Thyroid gland (tissue), 4 donors: ENCODE data around the gene CCDC197. TPM values are rescaled to one million over a fixed set of nuclear protein-coding genes. Genes with fewer than 3 reads are reported as not detected.

ENCODE experiments used
- DNase-seq, 2 donors: peaks; one replicate each; pipeline ENCODE4 v3.0.0-alpha.2; 2019
- H3K27ac ChIP-seq, 3 donors: fragments of 200-600 bp; sonication (generic); 1 replicate in 2 of 3; 2 replicates in 1 of 3; pipeline ENCODE4 v1.5.1; 2016 to 2019; ENCODE audit warnings: mild to moderate bottlenecking in 1 of 3, moderate library complexity in 1 of 3
- H3K27me3 ChIP-seq: fragments of 200-600 bp; sonication (generic); one replicate; pipeline ENCODE4 v1.5.1; 2019
- H3K36me3 ChIP-seq, 2 donors: fragments of 200-600 bp; sonication (generic); one replicate each; pipeline ENCODE4 v1.5.1; 2016 to 2019
- H3K4me1 ChIP-seq, 2 donors: fragments of 200-600 bp; sonication (generic); one replicate each; pipeline ENCODE4 v1.5.1; 2017 to 2019
- H3K4me3 ChIP-seq, 3 donors: fragments of 200-600 bp; sonication (generic); replicated peaks in 1 of 3; 1 replicate in 2 of 3; 2 replicates in 1 of 3; pipeline ENCODE4 v1.5.1; 2016; ENCODE audit warnings: mild to moderate bottlenecking in 1 of 3
- H3K9me3 ChIP-seq: fragments of 200-600 bp; sonication (generic); one replicate; pipeline ENCODE4 v1.5.1; 2017
- POLR2A ChIP-seq, 2 donors: fragments of 450-650 bp; IDR thresholded peaks; one replicate each; pipeline ENCODE4 v1.6.1; 2017; ENCODE audit warnings: antibody characterized with exemption in 2 of 2, mild to moderate bottlenecking in 2 of 2, moderate library complexity in 1 of 2
- WGBS, 2 donors: methylation state at CpG; one replicate each; pipeline ENCODE4 v1.1.5; 2017; 5-methylcytosine and 5-hydroxymethylcytosine counted together
- intact Hi-C: fragments of 100-400 bp; cut with DNase I; formaldehyde crosslinking; loops from one replicate; pipeline ENCODE4 v1.15.1; 2023
- total RNA-seq, 4 donors: library from RNA; depleted of rRNA; stranded (reverse); fragments of >200 nt; gene quantifications; one replicate each; pipeline ENCODE4 v1.2.3, GENCODE V29; 2016
- TF ChIP-seq, protein P1 (sequence below), 6 experiments: fragments of 200-600 bp in 3 of 6; fragments of 450-650 bp in 3 of 6; sonication (generic) in 3 of 6; IDR thresholded peaks; one replicate each; pipeline ENCODE4 v1.5.1; 2016 to 2019; ENCODE audit warnings: antibody characterized with exemption in 6 of 6, mild to moderate bottlenecking in 2 of 6, inconsistent platforms in 1 of 6, moderate library complexity in 1 of 6

The CCDC197 gene
- total RNA-seq, 4 donors from 2014 or later, result not detected

DNA sequence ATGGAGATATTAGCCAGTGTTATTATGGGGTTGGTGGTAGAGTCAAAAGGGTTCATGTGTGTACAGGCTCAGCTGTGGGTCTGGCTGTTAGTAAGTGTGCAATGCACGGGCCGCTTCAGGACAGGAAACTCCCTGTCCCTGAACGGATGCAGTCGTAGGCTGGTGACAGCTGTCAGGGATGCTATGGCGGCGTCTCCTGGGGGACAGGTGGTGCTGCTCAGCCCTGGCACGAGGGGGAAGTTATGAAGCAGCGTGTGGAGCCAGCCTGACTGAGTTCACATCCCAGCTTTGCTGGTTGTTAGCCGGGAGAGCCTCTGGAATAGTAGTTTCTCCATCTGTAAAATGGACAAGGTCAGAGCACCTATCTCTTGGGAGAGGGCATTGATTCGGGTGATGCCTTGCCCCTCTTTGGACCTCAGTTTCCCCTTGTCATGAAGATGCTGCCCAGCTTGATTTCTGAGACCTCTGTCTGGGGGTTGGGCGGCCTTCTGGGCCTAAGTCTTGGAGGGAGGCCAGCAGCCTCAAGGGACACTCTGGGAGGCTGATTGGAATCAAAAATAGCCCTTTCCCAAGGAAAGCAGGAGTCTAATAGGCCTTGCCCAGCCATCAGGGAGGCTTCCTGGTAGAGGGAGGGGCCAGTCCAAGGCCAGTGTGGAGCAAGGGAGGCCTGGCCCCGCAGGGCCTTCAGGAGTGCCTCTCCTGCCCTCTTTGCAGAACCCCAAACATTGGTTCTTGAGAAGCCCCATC lies 27.8 kb upstream of the CCDC197 start:
- intact Hi-C loops, result no loop called here
- 88 to 91% methylated on average over 12 of the region's 12 CpGs for WGBS, 2 donors
- no peak overlapping the region for H3K4me3 ChIP-seq
- DNase-seq, result no peak
- no peaks in the 10 kb centered on the region for H3K36me3 ChIP-seq
- H3K27me3 ChIP-seq, result no peaks in the 10 kb centered on the region
- no peak overlapping the region for H3K27ac ChIP-seq
- peaks cover 0 to 4% of the 10 kb centered on the region in 2 donors for H3K4me1 ChIP-seq
- TF ChIP-seq, protein P1, sequence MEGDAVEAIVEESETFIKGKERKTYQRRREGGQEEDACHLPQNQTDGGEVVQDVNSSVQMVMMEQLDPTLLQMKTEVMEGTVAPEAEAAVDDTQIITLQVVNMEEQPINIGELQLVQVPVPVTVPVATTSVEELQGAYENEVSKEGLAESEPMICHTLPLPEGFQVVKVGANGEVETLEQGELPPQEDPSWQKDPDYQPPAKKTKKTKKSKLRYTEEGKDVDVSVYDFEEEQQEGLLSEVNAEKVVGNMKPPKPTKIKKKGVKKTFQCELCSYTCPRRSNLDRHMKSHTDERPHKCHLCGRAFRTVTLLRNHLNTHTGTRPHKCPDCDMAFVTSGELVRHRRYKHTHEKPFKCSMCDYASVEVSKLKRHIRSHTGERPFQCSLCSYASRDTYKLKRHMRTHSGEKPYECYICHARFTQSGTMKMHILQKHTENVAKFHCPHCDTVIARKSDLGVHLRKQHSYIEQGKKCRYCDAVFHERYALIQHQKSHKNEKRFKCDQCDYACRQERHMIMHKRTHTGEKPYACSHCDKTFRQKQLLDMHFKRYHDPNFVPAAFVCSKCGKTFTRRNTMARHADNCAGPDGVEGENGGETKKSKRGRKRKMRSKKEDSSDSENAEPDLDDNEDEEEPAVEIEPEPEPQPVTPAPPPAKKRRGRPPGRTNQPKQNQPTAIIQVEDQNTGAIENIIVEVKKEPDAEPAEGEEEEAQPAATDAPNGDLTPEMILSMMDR (IDR thresholded peaks at IDR 0.05), result no peak
- TF ChIP-seq POLR2A (IDR thresholded peaks at IDR 0.05), result no peak
- no peaks in the 10 kb centered on the region for H3K9me3 ChIP-seq

DNA sequence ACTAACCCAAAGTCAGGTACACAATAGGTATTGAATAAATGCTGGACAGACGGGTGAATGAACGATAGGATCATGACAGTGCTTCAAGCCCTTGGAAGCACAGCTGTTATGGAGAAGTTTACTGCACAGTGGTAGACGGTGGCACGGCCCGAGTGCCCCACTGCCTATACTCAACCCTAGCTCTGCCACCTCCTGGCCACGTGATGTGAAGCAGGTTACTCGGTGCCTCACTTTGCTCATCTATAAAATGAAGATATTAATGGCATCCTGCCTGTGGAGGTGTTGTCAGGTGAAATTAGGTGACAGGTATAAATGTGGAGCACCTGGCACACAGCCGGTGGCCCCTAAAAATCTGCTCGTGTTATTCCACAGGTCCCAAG lies 26.5 kb upstream of the CCDC197 start:
- Histone ChIP-seq H3K27ac (no peak overlapping the region), H3K27me3 (no peaks in the 10 kb centered on the region), H3K36me3 (no peaks in the 10 kb centered on the region), H3K4me1 (peaks cover 0 to 4% of the 10 kb centered on the region in 2 donors), H3K4me3 (no peak overlapping the region), H3K9me3 (no peaks in the 10 kb centered on the region)
- no peak for TF ChIP-seq POLR2A (IDR thresholded peaks at IDR 0.05)
- WGBS, 2 donors, result 44 to 58% methylated on average over 9 of the region's 9 CpGs
- peak in 1 of 2 donors; percentile 14 for DNase-seq
- intact Hi-C loops, result no loop called here

DNA sequence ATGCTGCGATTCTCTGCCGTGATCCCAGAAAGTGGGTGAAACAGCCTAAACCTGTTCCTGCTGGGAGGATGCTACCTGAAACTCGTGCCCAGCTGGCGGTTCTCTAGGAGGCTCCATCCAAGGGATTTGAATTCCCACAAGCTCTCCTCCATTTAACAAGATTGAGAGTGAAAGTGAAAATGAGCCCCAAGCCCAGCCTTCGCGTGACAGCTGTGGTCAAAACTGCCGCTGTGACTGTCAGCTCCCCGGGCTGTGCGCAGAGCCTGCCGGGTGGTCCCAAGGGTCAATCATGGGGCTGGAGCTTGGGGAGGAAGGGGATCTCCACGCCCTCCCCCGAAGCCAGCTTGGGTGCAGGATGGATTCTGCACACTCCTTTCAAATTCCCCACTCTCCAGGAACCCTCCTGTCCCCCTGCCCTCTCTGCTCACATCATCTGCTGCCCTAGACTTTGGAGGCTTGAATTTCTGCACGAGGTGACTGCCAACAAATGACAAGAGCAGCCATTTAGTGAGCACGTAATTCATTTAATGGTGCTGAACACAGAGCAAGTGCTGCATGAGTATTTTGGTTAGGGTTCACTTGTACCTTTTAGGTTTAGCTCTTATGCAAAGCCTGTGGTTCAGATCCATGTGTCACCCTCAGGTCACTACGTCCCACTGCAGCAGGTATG lies 26.0 kb upstream of the CCDC197 start:
- no peak for DNase-seq
- H3K27ac ChIP-seq, result no peak overlapping the region
- no peaks in the 10 kb centered on the region for H3K9me3 ChIP-seq
- intact Hi-C loops, result no loop called here
- WGBS, 2 donors, result 60 to 70% methylated on average over 12 to 13 of the region's 15 CpGs
- no peak for TF ChIP-seq POLR2A (IDR thresholded peaks at IDR 0.05)
- TF ChIP-seq, protein P1 (IDR thresholded peaks at IDR 0.05), result no peak
- no peaks in the 10 kb centered on the region for H3K36me3 ChIP-seq
- H3K4me1 ChIP-seq, result no peaks in the 10 kb centered on the region
- H3K4me3 ChIP-seq, result no peak overlapping the region
- H3K27me3 ChIP-seq, result no peaks in the 10 kb centered on the region

DNA sequence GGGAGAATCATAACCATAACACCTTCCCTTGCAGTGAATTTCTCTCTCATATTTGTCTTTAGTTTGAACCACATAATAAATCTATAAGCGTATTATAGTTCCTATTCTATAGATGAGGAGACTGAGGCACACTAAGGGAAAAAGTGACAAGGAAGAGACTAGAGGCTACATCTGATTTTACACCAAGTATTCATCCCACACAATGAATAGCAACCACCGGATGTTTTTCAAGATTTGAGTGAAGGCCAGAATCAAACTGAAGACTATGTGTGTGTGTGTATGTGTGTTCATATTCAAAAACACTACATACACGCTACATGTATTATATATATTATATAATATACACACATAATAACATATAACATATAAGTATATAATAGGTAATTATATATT lies 25.5 kb upstream of the CCDC197 start:
- no peak for TF ChIP-seq POLR2A (IDR thresholded peaks at IDR 0.05)
- TF ChIP-seq, protein P1 (IDR thresholded peaks at IDR 0.05), result no peak
- Histone ChIP-seq H3K36me3 (no peaks in the 10 kb centered on the region), H3K4me1 (no peaks in the 10 kb centered on the region), H3K27ac (no peak overlapping the region), H3K9me3 (no peaks in the 10 kb centered on the region), H3K27me3 (no peaks in the 10 kb centered on the region), H3K4me3 (no peak overlapping the region)
- WGBS, 2 donors, result 88 to 89% methylated on average over 3 of the region's 3 CpGs
- DNase-seq, result no peak
- intact Hi-C loops, result no loop called here

DNA sequence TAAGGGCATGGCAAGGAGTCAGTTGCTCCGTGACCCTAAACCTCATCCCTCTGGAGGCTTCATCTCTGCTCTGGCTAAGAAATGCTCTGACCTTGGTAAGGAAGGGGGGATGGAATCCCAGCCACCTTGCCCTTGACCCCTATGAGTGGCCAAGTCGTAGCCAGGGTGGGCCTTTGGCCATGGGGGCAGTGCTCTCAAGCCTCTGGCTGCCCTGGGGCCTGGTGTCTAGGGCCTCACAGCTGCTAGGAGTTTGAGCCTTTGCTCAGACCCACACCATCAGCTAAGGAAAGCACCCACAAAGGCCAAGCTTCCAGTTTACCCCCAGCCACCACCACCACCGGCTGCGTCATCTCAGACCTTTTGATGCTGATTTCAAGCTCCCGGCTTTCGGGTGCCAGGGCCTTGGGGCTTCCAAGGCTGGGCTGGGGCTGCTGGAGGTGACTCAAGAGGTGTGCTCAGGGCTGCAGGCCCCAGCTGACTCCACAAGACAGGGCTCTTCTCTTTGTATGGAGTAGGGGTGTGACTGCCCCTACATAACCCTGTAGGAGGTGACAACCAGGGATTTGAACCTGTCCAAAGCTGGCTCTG lies 24.4 kb upstream of the CCDC197 start:
- H3K9me3 ChIP-seq, result no peaks in the 10 kb centered on the region
- WGBS, 2 donors, result 88 to 93% methylated on average over 5 to 6 of the region's 6 CpGs
- TF ChIP-seq, protein P1 (IDR thresholded peaks at IDR 0.05), result no peak
- no peak for TF ChIP-seq POLR2A (IDR thresholded peaks at IDR 0.05)
- intact Hi-C loops, result no loop called here
- no peaks in the 10 kb centered on the region for H3K4me1 ChIP-seq
- H3K27ac ChIP-seq, result no peak overlapping the region
- DNase-seq, result no peak
- no peaks in the 10 kb centered on the region for H3K27me3 ChIP-seq
- no peaks in the 10 kb centered on the region for H3K36me3 ChIP-seq
- no peak overlapping the region for H3K4me3 ChIP-seq
